Testis (tissue), 3 donors: ENCODE data around the gene SPATA13. TPM values are rescaled to one million over a fixed set of nuclear protein-coding genes. Genes with fewer than 3 reads are reported as not detected.
"Not testable (repeated sequence)": the region's sequence is repeated elsewhere in the genome, so short reads cannot be mapped to it uniquely, and the experiment has no call there.

Experiments
- DNase-seq: peaks from one replicate; pipeline ENCODE4 v3.0.0-alpha.2; 2019
- H3K27ac ChIP-seq, 2 donors: fragments of 200-600 bp; sonication (generic); one replicate each; pipeline ENCODE4 v1.5.1; 2019
- H3K27me3 ChIP-seq: fragments of 200-600 bp; sonication (generic); one replicate; pipeline ENCODE4 v1.5.1; 2019
- H3K36me3 ChIP-seq: fragments of 200-600 bp; sonication (generic); one replicate; pipeline ENCODE4 v1.5.1; 2017; ENCODE audit warnings: low read depth; ENCODE audit errors: missing control alignments
- H3K4me1 ChIP-seq: fragments of 200-600 bp; sonication (generic); one replicate; pipeline ENCODE4 v1.5.1; 2019
- H3K4me3 ChIP-seq, 2 donors: fragments of 200-600 bp; sonication (generic); one replicate each; pipeline ENCODE4 v1.5.1; 2017 to 2019
- H3K9me3 ChIP-seq: fragments of 200-600 bp; sonication (generic); one replicate; pipeline ENCODE4 v1.5.1; 2017
- CTCF ChIP-seq, 3 experiments: fragments of 450-650 bp in 2 of 3; fragments of 200-600 bp in 1 of 3; sonication (generic) in 1 of 3; IDR thresholded peaks; one replicate each; pipeline ENCODE4 v1.5.1; 2016 to 2019; ENCODE audit warnings: antibody characterized with exemption in 3 of 3, mild to moderate bottlenecking in 2 of 3, moderate library complexity in 1 of 3
- POLR2A ChIP-seq: fragments of 450-650 bp; IDR thresholded peaks from one replicate; pipeline ENCODE4 v1.6.1; 2017; ENCODE audit warnings: antibody characterized with exemption, mild to moderate bottlenecking, moderate library complexity
- WGBS, 2 donors: methylation state at CpG; one replicate each; pipeline ENCODE4 v1.1.5; 2018; 5-methylcytosine and 5-hydroxymethylcytosine counted together
- intact Hi-C: fragments of 100-400 bp; cut with DNase I; formaldehyde crosslinking; loops from one replicate; pipeline ENCODE4 v1.15.1; 2023; ENCODE audit warnings: low total_unique reads
- polyA plus RNA-seq: library from polyadenylated mRNA; stranded (reverse); fragments of 350-450 nt; fragmentation: Illumina TruSeq; extraction: RNeasy Lipid Tissue Mini Kit (QIAGEN cat#74804); gene quantifications from one replicate; pipeline ENCODE4 v1.2.3, GENCODE V29; 2014; ENCODE audit warnings: low read depth, low replicate concordance; ENCODE audit not compliant: insufficient read depth
- total RNA-seq, 2 donors: library from RNA; depleted of rRNA; stranded (reverse); fragments of >200 nt; gene quantifications; one replicate each; pipeline ENCODE4 v1.2.3, GENCODE V29; 2016

SPATA13 gene
- total and polyA plus RNA-seq, 3 donors from 2014 or later: 12.9 to 35.6 (median 30.6) TPM

- H3K27me3 ChIP-seq: no peaks in the 10 kb centered on the region
- TF ChIP-seq CTCF (IDR thresholded peaks at IDR 0.05) (no peak), POLR2A (no peak)
- intact Hi-C loops: no loop called here
- H3K4me1 ChIP-seq: no peaks in the 10 kb centered on the region
- H3K27ac ChIP-seq: no peak overlapping the region
- 78% methylated on average over 18 of the region's 26 CpGs; no CpG with 5 or more reads in 1 of the 2 donors for WGBS, 2 donors
- no peaks in the 10 kb centered on the region for H3K9me3 ChIP-seq
- H3K4me3 ChIP-seq: peak overlapping the region; percentile 18 to 38
- no peak for DNase-seq
- no peaks in the 10 kb centered on the region for H3K36me3 ChIP-seq
Observed at GRCh38 chr13:24340608-24340955, 180.1 kb downstream of the SPATA13 start.

GRCh38 chr13:24341439-24341838 lies 180.9 kb downstream of the SPATA13 start:
- H3K27me3 ChIP-seq: no peaks in the 10 kb centered on the region
- WGBS, 2 donors: 82 to 83% methylated on average over 3 of the region's 3 CpGs
- TF ChIP-seq CTCF (IDR thresholded peaks at IDR 0.05) (no peak), POLR2A (no peak)
- H3K27ac ChIP-seq: no peak overlapping the region
- H3K4me1 ChIP-seq: no peaks in the 10 kb centered on the region
- H3K4me3 ChIP-seq: no peak overlapping the region
- no peaks in the 10 kb centered on the region for H3K36me3 ChIP-seq
- intact Hi-C loops: no loop called here
- DNase-seq: no peak
- no peaks in the 10 kb centered on the region for H3K9me3 ChIP-seq

GRCh38 chr13:24348385-24348784 lies 187.9 kb downstream of the SPATA13 start:
- no peaks in the 10 kb centered on the region for H3K27me3 ChIP-seq
- TF ChIP-seq POLR2A: no peak
- TF ChIP-seq CTCF (IDR thresholded peaks at IDR 0.05): no peak
- H3K4me1 ChIP-seq: no peaks in the 10 kb centered on the region
- 82 to 92% methylated on average over 5 of the region's 5 CpGs for WGBS, 2 donors
- no peak for DNase-seq
- no peak overlapping the region for H3K4me3 ChIP-seq
- intact Hi-C loops: no loop called here
- H3K27ac ChIP-seq: no peak overlapping the region
- H3K9me3 ChIP-seq: no peaks in the 10 kb centered on the region
- H3K36me3 ChIP-seq: no peaks in the 10 kb centered on the region

GRCh38 chr13:24348797-24349515 lies 188.4 kb downstream of the SPATA13 start:
- Histone ChIP-seq H3K27me3 (no peaks in the 10 kb centered on the region), H3K9me3 (no peaks in the 10 kb centered on the region), H3K4me3 (no peak overlapping the region), H3K27ac (no peak overlapping the region), H3K36me3 (no peaks in the 10 kb centered on the region), H3K4me1 (no peaks in the 10 kb centered on the region)
- intact Hi-C loops: no loop called here
- DNase-seq: no peak
- TF ChIP-seq CTCF (IDR thresholded peaks at IDR 0.05) (no peak), POLR2A (no peak)
- WGBS, 2 donors: 79 to 81% methylated on average over 6 of the region's 6 CpGs

GRCh38 chr13:24349778-24350664 lies 189.5 kb downstream of the SPATA13 start:
- H3K27me3 ChIP-seq, H3K36me3 ChIP-seq, H3K9me3 ChIP-seq, intact Hi-C loops, H3K4me3 ChIP-seq, DNase-seq, H3K27ac ChIP-seq, H3K4me1 ChIP-seq: not testable (repeated sequence)
- 86 to 93% methylated on average over 3 of the region's 3 CpGs for WGBS, 2 donors
